Measurements from ENCODE around the gene VPS4B. TPM values are rescaled to one million over a fixed set of nuclear protein-coding genes. Genes with fewer than 3 reads are reported as not detected.

VPS4B gene
- total and polyA plus RNA-seq, 2 of the 8 experiments (the other 6 are each of a cell fraction or from before 2014, with no cell fraction given) = 7.2 to 45.3 TPM

DNA sequence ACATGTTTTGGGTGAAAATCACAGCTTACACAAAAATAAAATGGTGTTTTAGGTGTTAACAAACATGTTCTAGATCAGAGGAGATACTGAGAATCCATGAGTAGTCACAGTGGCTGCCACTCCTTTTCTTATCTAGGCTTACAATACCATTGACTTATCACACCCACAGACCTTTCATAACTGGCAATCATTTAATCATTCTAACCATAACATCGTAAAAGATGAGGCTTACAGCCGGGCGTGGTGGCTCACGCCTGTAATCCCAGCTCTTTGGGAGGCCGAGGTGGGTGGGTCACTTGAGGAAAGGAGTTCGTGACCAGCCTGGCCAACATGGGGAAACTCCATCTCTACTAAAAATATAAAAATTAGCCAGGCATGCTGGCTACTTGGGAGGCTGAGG is 35.7 kb upstream of the VPS4B start:
- DNase-seq (ENCODE audit: low read depth in 1 of 2, low spot score in 2 of 2) = no peak
- no peak overlapping the region for H3K4ac ChIP-seq (replicated peaks; ENCODE audit: insufficient read length, low read depth, low read length)
- CTCF ChIA-PET (ENCODE audit: partially characterized antibody) = interaction anchor here (0.7 to 2.4 kb wide), 4 partner anchors 19 to 119 kb away, joined by 3 to 8 read pairs (median 4); no protein-coding TSS in a partner anchor
- no peak overlapping the region for H4K91ac ChIP-seq (replicated peaks; ENCODE audit: insufficient read length, low read length)
- POLR2A ChIA-PET (ENCODE audit: partially characterized antibody) = no interaction called here
- no peak overlapping the region for H3K4me2 ChIP-seq (ENCODE audit: insufficient read depth in 1 of 2, low read depth in 2 of 2, low read length in 2 of 2)
- H3K23me2 ChIP-seq (ENCODE audit: low read depth, low read length) = no peaks in the 10 kb centered on the region
- WGBS, 2 experiments (ENCODE audit: extremely low coverage in 1 of 2, insufficient coverage in 1 of 2, insufficient read length in 1 of 2, insufficient replicate concordance in 2 of 2, low coverage in 1 of 2, low lambda C conversion rate in 2 of 2, missing lambda C conversion rate in 1 of 2) = 95% methylated on average over 6 of the region's 6 CpGs; no CpG with 5 or more reads in 1 of the 2 experiments
- no peak overlapping the region for H3K27ac ChIP-seq (ENCODE audit: low read depth, low read length)
- no peak for TF ChIP-seq EP300 (IDR thresholded peaks at IDR 0.05; ENCODE audit: borderline replicate concordance in 1 of 2, low read depth in 2 of 2, low read length in 2 of 2)
- TF ChIP-seq ASH2L (IDR thresholded peaks at IDR 0.05; ENCODE audit: low read length) = no peak
- no peak for TF ChIP-seq SP1 (IDR thresholded peaks at IDR 0.05; ENCODE audit: low read depth, low read length)
- TF ChIP-seq TAF1 (IDR thresholded peaks at IDR 0.05; ENCODE audit: low read depth, low read length) = no peak
- TF ChIP-seq SIN3A (conservative IDR thresholded peaks at IDR 0.05 in 1 of 2, IDR thresholded peaks at IDR 0.05 in 1 of 2; ENCODE audit: low read depth in 1 of 2, low read length in 2 of 2) = no peak
- no peak for TF ChIP-seq GABPA (IDR thresholded peaks at IDR 0.05; ENCODE audit: borderline replicate concordance, insufficient read depth, low read length)
- no peak for TF ChIP-seq SP2 (IDR thresholded peaks at IDR 0.05; ENCODE audit: low read length)
- H3K14ac ChIP-seq (ENCODE audit: insufficient read length) = no peak overlapping the region
- no peak overlapping the region for H4K8ac ChIP-seq (ENCODE audit: extremely low read depth, insufficient read depth, low read length)
- H2BK20ac ChIP-seq (ENCODE audit: low read length) = no peak overlapping the region
- no peak overlapping the region for H2BK120ac ChIP-seq (replicated peaks; ENCODE audit: low read depth, low read length)
- no peak overlapping the region for H2AFZ ChIP-seq (ENCODE audit: low read length)
- no peaks in the 10 kb centered on the region for H3K27me3 ChIP-seq (replicated peaks in 1 of 4; ENCODE audit: control insufficient read depth in 3 of 4, extremely low read depth in 1 of 4, insufficient read depth in 3 of 4, low read length in 3 of 4)
- no peaks in the 10 kb centered on the region for H4K20me1 ChIP-seq (replicated peaks in 1 of 2; ENCODE audit: control insufficient read depth in 1 of 2, insufficient read depth in 2 of 2, low read length in 2 of 2)
- H3K4me3 ChIP-seq (ENCODE audit: extremely low read depth in 1 of 4, insufficient read depth in 2 of 4, low read depth in 3 of 4, low read length in 4 of 4) = no peak overlapping the region
- no peak overlapping the region for H2BK12ac ChIP-seq (ENCODE audit: low read depth, low read length)
- no peak overlapping the region for H2AK5ac ChIP-seq (ENCODE audit: low read depth, low read length)
- no peak overlapping the region for H3K23ac ChIP-seq (ENCODE audit: insufficient read length)
- no peak overlapping the region for H3K56ac ChIP-seq (replicated peaks; ENCODE audit: insufficient read length, low read depth, low read length)
- no peaks in the 10 kb centered on the region for H3K9me3 ChIP-seq (ENCODE audit: insufficient read depth in 2 of 2, low read depth in 1 of 2, low read length in 1 of 2)
- no peaks in the 10 kb centered on the region for H3K36me3 ChIP-seq (ENCODE audit: control insufficient read depth in 2 of 4, insufficient read depth in 4 of 4, low read length in 3 of 4)
- H3K4me1 ChIP-seq (replicated peaks in 1 of 4; ENCODE audit: control insufficient read depth in 3 of 4, insufficient read depth in 4 of 4, low read length in 3 of 4) = no peaks in the 10 kb centered on the region
- no peak overlapping the region for H4K5ac ChIP-seq (ENCODE audit: insufficient read length, low read depth, low read length)
- H3K9ac ChIP-seq (replicated peaks in 1 of 4; ENCODE audit: extremely low read depth in 1 of 4, low read depth in 3 of 4, low read length in 3 of 4) = no peak overlapping the region
- H3K79me1 ChIP-seq (ENCODE audit: low read depth, low read length) = no peaks in the 10 kb centered on the region
- no peak for FAIRE-seq
- H2BK5ac ChIP-seq (ENCODE audit: low read depth, low read length) = no peak overlapping the region
- H3K79me2 ChIP-seq (ENCODE audit: control insufficient read depth in 1 of 2, insufficient read depth in 2 of 2, low read length in 2 of 2) = no peaks in the 10 kb centered on the region
- H3K18ac ChIP-seq (ENCODE audit: extremely low read depth, low read length) = no peak overlapping the region
- no peak overlapping the region for H2BK15ac ChIP-seq (ENCODE audit: low read length)

Measured in H1 (cell line).